Natural killer cell (primary cell): ENCODE measurements around the gene GLIS2. TPM values are rescaled to one million over a fixed set of nuclear protein-coding genes. Genes with fewer than 3 reads are reported as not detected.

ENCODE experiments used
- ATAC-seq, 3 donors: fragments of 150-1000 bp in 2 of 3; fragments of 200-7000 bp in 1 of 3; cut with Tn5 transposase; 1 replicate in 1 of 3; 2 replicates in 2 of 3; pipeline ENCODE4 v1.10.0; 2021; ENCODE audit warnings: mild to moderate bottlenecking in 2 of 3, moderate library complexity in 2 of 3
- DNase-seq, 2 donors: peaks; one replicate each; pipeline versions ENCODE4 v3.0.0 to v3.0.0-alpha.2; 2013 to 2021; ENCODE audit warnings: mixed read lengths in 1 of 2
- H3K27ac ChIP-seq: one replicate; pipeline ENCODE4 v1.5.1; 2013; ENCODE audit warnings: mild to moderate bottlenecking, low read length
- H3K27me3 ChIP-seq: one replicate; pipeline ENCODE4 v1.6.1; 2013; ENCODE audit warnings: low read length; ENCODE audit not compliant: control insufficient read depth, insufficient read depth
- H3K36me3 ChIP-seq: one replicate; pipeline ENCODE4 v1.6.1; 2013; ENCODE audit warnings: low read length; ENCODE audit not compliant: control insufficient read depth, insufficient read depth
- H3K4me1 ChIP-seq: one replicate; pipeline ENCODE4 v1.6.1; 2013; ENCODE audit warnings: low read length; ENCODE audit not compliant: control insufficient read depth, insufficient read depth
- H3K4me3 ChIP-seq: one replicate; pipeline ENCODE4 v1.5.1; 2013; ENCODE audit warnings: low read length
- H3K9me3 ChIP-seq: one replicate; pipeline ENCODE4 v1.6.1; 2013; ENCODE audit warnings: low read length; ENCODE audit not compliant: control insufficient read depth, insufficient read depth
- H3K27ac Mint-ChIP-seq, 2 donors: one replicate each; pipeline ENCODE4 v1.8.0; 2022; ENCODE audit warnings: mild to moderate bottlenecking in 2 of 2, mixed read lengths in 2 of 2, moderate library complexity in 1 of 2
- H3K27me3 Mint-ChIP-seq, 2 donors: one replicate each; pipeline ENCODE4 v1.8.0; 2022; ENCODE audit warnings: low read depth in 2 of 2, mixed read lengths in 2 of 2
- H3K36me3 Mint-ChIP-seq: one replicate; pipeline ENCODE4 v1.8.0; 2022; ENCODE audit warnings: mixed read lengths
- H3K4me1 Mint-ChIP-seq, 2 donors: one replicate each; pipeline ENCODE4 v1.8.0; 2022; ENCODE audit warnings: mixed read lengths in 2 of 2
- H3K4me3 Mint-ChIP-seq: one replicate; pipeline ENCODE4 v1.8.0; 2022; ENCODE audit warnings: mild to moderate bottlenecking, moderate library complexity, mixed read lengths
- H3K9me3 Mint-ChIP-seq, 2 donors: one replicate each; pipeline ENCODE4 v1.8.0; 2022; ENCODE audit warnings: mixed read lengths in 2 of 2
- WGBS: methylation state at CpG from one replicate; pipeline ENCODE4 v1.1.7; 2013; ENCODE audit warnings: missing lambda C conversion rate; ENCODE audit not compliant: insufficient coverage; 5-methylcytosine and 5-hydroxymethylcytosine counted together
- intact Hi-C: fragments of 100-400 bp; cut with micrococcal nuclease; formaldehyde crosslinking; loops from one replicate; pipeline ENCODE4 v1.14.2; 2022
- total RNA-seq, 4 donors: library from RNA; stranded (reverse); fragments of 120-200 nt in 1 of 4; gene quantifications; one replicate each; pipeline versions ENCODE4 v1.2.3 to v1.2.4, GENCODE V29; 2013 to 2022
- TF ChIP-seq, protein P1 (sequence below): fragments of 200-600 bp; IDR thresholded peaks from one replicate; pipeline ENCODE4 v1.8.0; 2022; ENCODE audit warnings: antibody characterized with exemption

The GLIS2 gene
- total RNA-seq, 3 donors from 2014 or later (not counting 1 experiment from before 2014, with no cell fraction given), result 0.05 to 0.35 TPM; not detected in 1

DNA sequence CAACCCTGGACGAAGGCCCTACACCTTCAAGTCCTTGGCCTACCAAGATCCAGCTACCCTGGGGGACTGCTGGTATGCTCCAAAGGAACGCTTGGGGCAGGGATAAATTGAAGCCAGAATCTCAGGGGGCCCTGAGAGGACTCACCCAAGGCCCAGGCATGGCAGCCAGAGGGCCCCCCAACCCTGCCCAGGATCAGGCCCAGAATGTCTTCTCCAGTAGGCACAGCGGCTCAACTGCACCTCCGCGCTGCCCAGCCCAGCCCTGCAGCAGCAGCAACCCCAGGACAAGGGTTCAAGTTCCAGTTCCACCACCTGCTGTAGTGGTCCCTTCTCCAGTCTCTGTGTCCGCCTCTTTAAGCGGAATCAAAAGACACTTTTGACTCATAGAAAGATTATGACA, 45.3 kb upstream of the GLIS2 start:
- peak overlapping the region in 1 of 2 donors; percentile 70 for H3K27ac Mint-ChIP-seq
- H3K4me1 Mint-ChIP-seq, result peaks cover 5 to 31% of the 10 kb centered on the region in 2 donors
- Histone ChIP-seq H3K4me3 (no peak overlapping the region), H3K27me3 (no peaks in the 10 kb centered on the region), H3K4me1 (peaks cover 21% of the 10 kb centered on the region), H3K27ac (no peak overlapping the region), H3K36me3 (no peaks in the 10 kb centered on the region), H3K9me3 (no peaks in the 10 kb centered on the region)
- H3K9me3 Mint-ChIP-seq, result no peaks in the 10 kb centered on the region
- TF ChIP-seq, protein P1, sequence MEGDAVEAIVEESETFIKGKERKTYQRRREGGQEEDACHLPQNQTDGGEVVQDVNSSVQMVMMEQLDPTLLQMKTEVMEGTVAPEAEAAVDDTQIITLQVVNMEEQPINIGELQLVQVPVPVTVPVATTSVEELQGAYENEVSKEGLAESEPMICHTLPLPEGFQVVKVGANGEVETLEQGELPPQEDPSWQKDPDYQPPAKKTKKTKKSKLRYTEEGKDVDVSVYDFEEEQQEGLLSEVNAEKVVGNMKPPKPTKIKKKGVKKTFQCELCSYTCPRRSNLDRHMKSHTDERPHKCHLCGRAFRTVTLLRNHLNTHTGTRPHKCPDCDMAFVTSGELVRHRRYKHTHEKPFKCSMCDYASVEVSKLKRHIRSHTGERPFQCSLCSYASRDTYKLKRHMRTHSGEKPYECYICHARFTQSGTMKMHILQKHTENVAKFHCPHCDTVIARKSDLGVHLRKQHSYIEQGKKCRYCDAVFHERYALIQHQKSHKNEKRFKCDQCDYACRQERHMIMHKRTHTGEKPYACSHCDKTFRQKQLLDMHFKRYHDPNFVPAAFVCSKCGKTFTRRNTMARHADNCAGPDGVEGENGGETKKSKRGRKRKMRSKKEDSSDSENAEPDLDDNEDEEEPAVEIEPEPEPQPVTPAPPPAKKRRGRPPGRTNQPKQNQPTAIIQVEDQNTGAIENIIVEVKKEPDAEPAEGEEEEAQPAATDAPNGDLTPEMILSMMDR, result no peak
- 91% methylated on average over 7 of the region's 7 CpGs for WGBS
- ATAC-seq (no peak), DNase-seq (no peak)
- H3K27me3 Mint-ChIP-seq, result no peaks in the 10 kb centered on the region
- no peaks in the 10 kb centered on the region for H3K36me3 Mint-ChIP-seq
- intact Hi-C loops, result no loop called here
- H3K4me3 Mint-ChIP-seq, result peak overlapping the region; percentile 91

- no peaks in the 10 kb centered on the region for H3K9me3 ChIP-seq
- TF ChIP-seq, protein P1, result no peak
- WGBS, result under 1% methylated on average over 72 of the region's 72 CpGs
- intact Hi-C loops, result no loop called here
- H3K4me3 ChIP-seq, result peak overlapping the region; percentile 66
- peak overlapping the region; percentile 91 for H3K4me3 Mint-ChIP-seq
- H3K27ac Mint-ChIP-seq, result peak overlapping the region; percentile 70 to 81
- no peaks in the 10 kb centered on the region for H3K36me3 ChIP-seq
- H3K27me3 ChIP-seq, result no peaks in the 10 kb centered on the region
- no peaks in the 10 kb centered on the region for H3K36me3 Mint-ChIP-seq
- DNase-seq (peak; percentile 81 to 91), ATAC-seq (peak; percentile 86 to 94 (median 87))
- no peaks in the 10 kb centered on the region for H3K27me3 Mint-ChIP-seq
- H3K27ac ChIP-seq, result peak overlapping the region; percentile 48
- H3K4me1 Mint-ChIP-seq, result peaks cover 5 to 28% of the 10 kb centered on the region in 2 donors
- no peaks in the 10 kb centered on the region for H3K9me3 Mint-ChIP-seq
- peaks cover 21% of the 10 kb centered on the region for H3K4me1 ChIP-seq
These were observed 44.4 kb upstream of the GLIS2 start for GRCh38 chr16:4271176-4272113.

- H3K4me3 Mint-ChIP-seq, result peak overlapping the region; percentile 91
- peak in 1 of 2 donors; percentile 67 for DNase-seq
- Histone ChIP-seq H3K4me1 (peaks cover 21% of the 10 kb centered on the region), H3K27me3 (no peaks in the 10 kb centered on the region), H3K4me3 (peak overlapping the region; percentile 66), H3K27ac (no peak overlapping the region), H3K9me3 (no peaks in the 10 kb centered on the region), H3K36me3 (no peaks in the 10 kb centered on the region)
- H3K36me3 Mint-ChIP-seq, result no peaks in the 10 kb centered on the region
- 0% methylated on average over 57 of the region's 79 CpGs for WGBS
- H3K9me3 Mint-ChIP-seq, result no peaks in the 10 kb centered on the region
- peak overlapping the region; percentile 79 to 85 for H3K27ac Mint-ChIP-seq
- H3K4me1 Mint-ChIP-seq, result peaks cover 5 to 28% of the 10 kb centered on the region in 2 donors
- TF ChIP-seq, protein P1, result no peak
- H3K27me3 Mint-ChIP-seq, result no peaks in the 10 kb centered on the region
- ATAC-seq, result peak; percentile 24 to 46 (median 31)
- intact Hi-C loops, result no loop called here
These were observed 43.5 kb upstream of the GLIS2 start for GRCh38 chr16:4272114-4272956.
